Naive B cell (primary cell): Measurements from ENCODE around the gene CTNNA2. TPM values are rescaled to one million over a fixed set of nuclear protein-coding genes. Genes with fewer than 3 reads are reported as not detected.
"Not testable (repeated sequence)": the region's sequence is repeated elsewhere in the genome, so short reads cannot be mapped to it uniquely, and the experiment has no call there.

ENCODE experiments used
- ATAC-seq, 2 donors: fragments of 150-1000 bp; cut with Tn5 transposase; 2 replicates each; pipeline ENCODE4 v1.10.0; 2021; ENCODE audit warnings: low read depth in 2 of 2, mild to moderate bottlenecking in 2 of 2, moderate library complexity in 2 of 2
- DNase-seq: peaks from one replicate; pipeline ENCODE4 v3.0.0; 2022
- H3K27ac Mint-ChIP-seq, 6 donors: one replicate each; pipeline ENCODE4 v1.8.0; 2020 to 2022; ENCODE audit warnings: mild to moderate bottlenecking in 6 of 6, mixed read lengths in 6 of 6, moderate library complexity in 5 of 6, inconsistent platforms in 2 of 6
- H3K27me3 Mint-ChIP-seq, 3 donors: one replicate each; pipeline ENCODE4 v1.8.0; 2021 to 2022; ENCODE audit warnings: mixed read lengths in 3 of 3, mild to moderate bottlenecking in 1 of 3
- H3K36me3 Mint-ChIP-seq, 2 donors: one replicate each; pipeline ENCODE4 v1.8.0; 2020 to 2022; ENCODE audit warnings: mixed read lengths in 2 of 2, inconsistent platforms in 1 of 2, mild to moderate bottlenecking in 1 of 2
- H3K4me1 Mint-ChIP-seq, 3 donors: one replicate each; pipeline ENCODE4 v1.8.0; 2020 to 2022; ENCODE audit warnings: mixed read lengths in 3 of 3, inconsistent platforms in 1 of 3, mild to moderate bottlenecking in 1 of 3, moderate library complexity in 1 of 3
- H3K4me3 Mint-ChIP-seq, 8 donors: one replicate each; pipeline ENCODE4 v1.8.0; 2020 to 2022; ENCODE audit warnings: mild to moderate bottlenecking in 8 of 8, mixed read lengths in 8 of 8, moderate library complexity in 8 of 8, inconsistent platforms in 2 of 8
- H3K9me3 Mint-ChIP-seq, 7 donors: one replicate each; pipeline ENCODE4 v1.8.0; 2020 to 2022; ENCODE audit warnings: mixed read lengths in 7 of 7, mild to moderate bottlenecking in 5 of 7, inconsistent platforms in 2 of 7, moderate library complexity in 1 of 7
- polyA plus RNA-seq, 6 donors: library from polyadenylated mRNA; unstranded; fragments of 300-500 nt; fragmentation: Illumina TruSeq; gene quantifications; one replicate each; pipeline ENCODE4 v1.2.3, GENCODE V29; 2021; ENCODE audit warnings: low read depth in 6 of 6

CTNNA2 gene
- polyA plus RNA-seq, 6 donors from 2014 or later = not detected

GRCh38 chr2:80078290-80079036 is 565.6 kb downstream of the CTNNA2 start:
- Mint-ChIP-seq H3K27ac (no peak overlapping the region), H3K9me3 (peaks cover 0 to 2% (median 0%) of the 10 kb centered on the region in 7 donors), H3K36me3 (no peaks in the 10 kb centered on the region), H3K4me3 (no peak overlapping the region), H3K4me1 (no peaks in the 10 kb centered on the region), H3K27me3 (peaks cover 0 to 5% (median 0%) of the 10 kb centered on the region in 3 donors)
- no peak for DNase-seq
- no peak for ATAC-seq

- Mint-ChIP-seq H3K4me3 (no peak overlapping the region), H3K36me3 (no peaks in the 10 kb centered on the region), H3K27ac (no peak overlapping the region), H3K27me3 (peaks cover 0 to 5% (median 0%) of the 10 kb centered on the region in 3 donors), H3K4me1 (no peaks in the 10 kb centered on the region), H3K9me3 (peaks cover 0 to 2% (median 0%) of the 10 kb centered on the region in 7 donors)
- DNase-seq = no peak
- ATAC-seq = no peak
Measured at GRCh38 chr2:80080957-80081356, 568.1 kb downstream of the CTNNA2 start.

DNA sequence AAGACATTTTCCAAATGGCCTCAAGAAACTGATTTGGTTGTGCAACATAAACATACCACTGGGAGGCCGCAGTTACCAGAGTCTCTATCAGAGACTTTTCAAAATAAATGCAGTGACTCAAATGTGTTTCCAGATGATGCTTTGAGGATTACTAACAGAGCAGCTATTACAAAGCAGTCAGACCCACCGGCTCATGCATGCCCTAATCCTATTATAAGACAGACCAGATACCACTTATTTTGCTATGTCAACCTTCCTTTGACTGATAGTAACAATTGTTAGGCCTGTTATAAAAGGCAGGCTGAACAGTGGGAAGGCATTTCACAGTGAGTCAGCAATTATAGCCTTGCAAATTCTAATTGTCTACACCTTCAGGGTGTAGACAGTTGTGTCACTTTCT is 574.0 kb downstream of the CTNNA2 start:
- peaks cover 0 to 4% (median 0%) of the 10 kb centered on the region in 7 donors for H3K9me3 Mint-ChIP-seq
- no peaks in the 10 kb centered on the region for H3K36me3 Mint-ChIP-seq
- ATAC-seq (no peak), DNase-seq (no peak)
- H3K27ac Mint-ChIP-seq = no peak overlapping the region
- H3K4me3 Mint-ChIP-seq = no peak overlapping the region
- no peaks in the 10 kb centered on the region for H3K27me3 Mint-ChIP-seq
- no peaks in the 10 kb centered on the region for H3K4me1 Mint-ChIP-seq

DNA sequence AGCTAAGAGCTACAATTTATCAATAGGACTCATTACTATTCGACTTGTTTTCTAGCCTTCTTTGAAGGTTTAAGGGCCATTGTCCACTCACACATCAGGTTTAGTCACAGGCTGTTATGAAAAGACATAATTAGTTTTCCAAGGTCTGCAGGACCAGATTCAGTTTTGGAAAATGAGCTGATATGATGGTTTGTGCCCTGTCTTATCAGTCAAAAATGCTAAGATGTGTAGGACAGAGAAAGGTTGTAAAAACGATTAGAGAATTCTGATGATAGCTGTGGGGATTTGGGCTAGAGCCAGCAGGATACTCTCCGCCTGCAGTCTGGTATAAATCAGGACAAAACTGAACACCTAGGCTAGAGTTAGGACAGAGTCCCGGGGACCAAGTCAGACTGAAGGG is 578.4 kb downstream of the CTNNA2 start:
- peaks cover 0 to 7% (median 0%) of the 10 kb centered on the region in 7 donors for H3K9me3 Mint-ChIP-seq
- ATAC-seq = no peak
- no peaks in the 10 kb centered on the region for H3K36me3 Mint-ChIP-seq
- H3K27ac Mint-ChIP-seq = no peak overlapping the region
- no peak overlapping the region for H3K4me3 Mint-ChIP-seq
- DNase-seq = no peak
- no peaks in the 10 kb centered on the region for H3K27me3 Mint-ChIP-seq
- no peaks in the 10 kb centered on the region for H3K4me1 Mint-ChIP-seq

DNA sequence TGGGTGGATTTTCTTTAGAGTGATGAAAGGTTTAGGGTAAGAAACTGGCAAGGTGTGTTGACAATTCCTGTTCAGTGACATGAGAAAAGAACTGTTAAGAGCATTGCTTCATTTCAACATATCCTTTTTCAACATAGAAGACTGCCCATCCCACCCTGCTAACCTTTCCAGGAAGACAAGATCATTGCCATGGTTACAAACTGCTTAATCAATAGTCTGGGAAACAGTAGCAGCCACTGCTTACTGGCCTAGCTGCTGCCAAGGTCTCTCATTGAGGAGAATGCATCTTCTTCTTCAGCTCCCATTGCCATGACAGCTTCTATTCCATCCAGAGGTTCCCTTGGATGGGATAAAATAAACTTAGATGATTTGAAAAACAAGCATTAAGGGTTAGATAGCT is 579.6 kb downstream of the CTNNA2 start:
- Mint-ChIP-seq H3K27ac (no peak overlapping the region), H3K4me1 (no peaks in the 10 kb centered on the region), H3K4me3 (no peak overlapping the region), H3K27me3 (no peaks in the 10 kb centered on the region), H3K36me3 (no peaks in the 10 kb centered on the region), H3K9me3 (peaks cover 0 to 8% (median 0%) of the 10 kb centered on the region in 7 donors)
- ATAC-seq (no peak), DNase-seq (no peak)

GRCh38 chr2:80098503-80098902 is 585.7 kb downstream of the CTNNA2 start:
- not testable (repeated sequence) for H3K27me3 Mint-ChIP-seq, H3K9me3 Mint-ChIP-seq, H3K27ac Mint-ChIP-seq

GRCh38 chr2:80102026-80102425 is 589.2 kb downstream of the CTNNA2 start:
- Mint-ChIP-seq H3K4me1 (no peaks in the 10 kb centered on the region), H3K27ac (no peak overlapping the region), H3K9me3 (peaks cover 0 to 11% (median 4%) of the 10 kb centered on the region in 7 donors), H3K36me3 (no peaks in the 10 kb centered on the region), H3K4me3 (no peak overlapping the region), H3K27me3 (no peaks in the 10 kb centered on the region)
- DNase-seq = no peak
- no peak for ATAC-seq

More at GRCh38 chr2:80098503-80098902, 585.7 kb downstream of the CTNNA2 start:
- DNase-seq, H3K4me1 Mint-ChIP-seq, H3K4me3 Mint-ChIP-seq, ATAC-seq, H3K36me3 Mint-ChIP-seq: not testable (repeated sequence)

GRCh38 chr2:80105015-80105640 is 592.3 kb downstream of the CTNNA2 start:
- ATAC-seq (no peak), DNase-seq (no peak)
- Mint-ChIP-seq H3K36me3 (no peaks in the 10 kb centered on the region), H3K9me3 (peaks cover 2 to 18% (median 7%) of the 10 kb centered on the region in 7 donors), H3K4me1 (no peaks in the 10 kb centered on the region), H3K27ac (no peak overlapping the region), H3K27me3 (no peaks in the 10 kb centered on the region), H3K4me3 (no peak overlapping the region)

DNA sequence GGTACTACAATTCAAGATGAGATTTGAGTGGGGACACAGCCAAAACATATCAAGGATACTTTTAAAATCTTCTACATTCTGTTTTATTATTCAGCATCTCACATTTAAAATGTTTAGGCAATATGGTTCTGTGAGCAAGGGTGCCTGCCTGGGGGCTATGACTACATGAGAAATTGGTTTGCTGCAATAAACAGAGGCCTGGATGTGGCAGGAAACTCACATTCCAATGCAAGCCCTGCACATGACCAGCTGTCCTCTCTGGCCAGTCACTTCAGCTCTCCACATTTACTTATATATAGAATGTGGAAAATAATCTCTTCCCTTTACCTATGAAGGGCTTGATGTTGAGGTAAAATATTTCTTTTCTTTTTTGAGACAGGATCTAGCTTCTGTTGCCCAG is 598.3 kb downstream of the CTNNA2 start:
- no peak overlapping the region for H3K27ac Mint-ChIP-seq
- H3K9me3 Mint-ChIP-seq = peaks cover 3 to 18% (median 9%) of the 10 kb centered on the region in 7 donors
- DNase-seq (no peak), ATAC-seq (no peak)
- H3K36me3 Mint-ChIP-seq = no peaks in the 10 kb centered on the region
- H3K4me3 Mint-ChIP-seq = no peak overlapping the region
- H3K27me3 Mint-ChIP-seq = no peaks in the 10 kb centered on the region
- no peaks in the 10 kb centered on the region for H3K4me1 Mint-ChIP-seq

- H3K36me3 Mint-ChIP-seq = no peaks in the 10 kb centered on the region
- no peak overlapping the region for H3K4me3 Mint-ChIP-seq
- H3K27me3 Mint-ChIP-seq = no peaks in the 10 kb centered on the region
- no peak for ATAC-seq
- H3K27ac Mint-ChIP-seq = no peak overlapping the region
- H3K4me1 Mint-ChIP-seq = no peaks in the 10 kb centered on the region
- no peak for DNase-seq
- peaks cover 0 to 14% (median 7%) of the 10 kb centered on the region in 7 donors for H3K9me3 Mint-ChIP-seq
Measured at GRCh38 chr2:80112790-80113189, 599.9 kb downstream of the CTNNA2 start.

DNA sequence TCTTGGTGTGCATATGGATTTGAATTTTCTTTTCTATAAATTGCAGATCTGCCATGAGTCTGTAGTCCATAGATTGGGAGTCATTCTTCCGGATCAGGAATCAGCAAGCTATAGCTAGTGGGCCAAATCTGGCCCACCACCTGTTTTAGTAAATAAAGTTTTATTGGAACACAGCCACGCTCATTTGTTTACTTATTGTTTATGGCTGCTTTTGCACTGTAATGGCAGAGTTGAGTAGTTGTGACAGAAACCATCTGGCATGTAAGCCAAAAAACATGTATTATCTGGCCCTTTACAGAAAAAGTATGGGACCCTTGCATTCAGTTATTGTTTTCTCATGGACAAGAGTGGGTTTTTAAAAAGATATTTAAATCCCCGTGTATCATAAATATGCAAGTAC is 600.5 kb downstream of the CTNNA2 start:
- no peak for DNase-seq
- ATAC-seq = no peak
- H3K27ac Mint-ChIP-seq = no peak overlapping the region
- H3K27me3 Mint-ChIP-seq = no peaks in the 10 kb centered on the region
- no peaks in the 10 kb centered on the region for H3K4me1 Mint-ChIP-seq
- H3K36me3 Mint-ChIP-seq = no peaks in the 10 kb centered on the region
- H3K4me3 Mint-ChIP-seq = no peak overlapping the region
- peaks cover 0 to 12% (median 6%) of the 10 kb centered on the region in 7 donors for H3K9me3 Mint-ChIP-seq

- Mint-ChIP-seq H3K4me1 (no peaks in the 10 kb centered on the region), H3K9me3 (peaks cover 0 to 11% (median 5%) of the 10 kb centered on the region in 7 donors), H3K27ac (no peak overlapping the region), H3K36me3 (no peaks in the 10 kb centered on the region), H3K4me3 (no peak overlapping the region), H3K27me3 (no peaks in the 10 kb centered on the region)
- ATAC-seq (no peak), DNase-seq (no peak)
Measured at GRCh38 chr2:80114812-80115211, 602.0 kb downstream of the CTNNA2 start.

DNA sequence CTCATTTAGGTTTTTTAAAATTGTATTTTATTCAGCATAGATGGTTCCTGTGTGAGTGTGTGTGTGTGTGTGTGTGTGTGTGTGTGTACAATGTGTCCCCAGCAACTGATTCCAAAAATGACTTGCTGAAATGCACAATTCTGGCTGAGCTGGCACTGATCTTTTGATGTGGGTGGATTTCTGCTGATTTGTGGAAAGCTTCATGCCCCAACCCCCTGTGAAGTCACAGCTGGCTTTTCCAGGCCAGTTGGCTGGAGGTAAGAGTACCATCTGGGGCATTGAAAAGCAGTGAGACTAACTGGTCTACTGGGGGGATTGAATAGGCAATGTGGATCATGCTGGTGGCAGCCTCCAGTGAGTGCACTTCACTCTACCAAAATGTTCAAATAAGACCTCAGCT is 604.5 kb downstream of the CTNNA2 start:
- ATAC-seq (no peak), DNase-seq (no peak)
- Mint-ChIP-seq H3K36me3 (no peaks in the 10 kb centered on the region), H3K4me1 (no peaks in the 10 kb centered on the region), H3K27ac (no peak overlapping the region), H3K4me3 (no peak overlapping the region), H3K27me3 (no peaks in the 10 kb centered on the region), H3K9me3 (peaks cover 0 to 11% (median 0%) of the 10 kb centered on the region in 7 donors)

DNA sequence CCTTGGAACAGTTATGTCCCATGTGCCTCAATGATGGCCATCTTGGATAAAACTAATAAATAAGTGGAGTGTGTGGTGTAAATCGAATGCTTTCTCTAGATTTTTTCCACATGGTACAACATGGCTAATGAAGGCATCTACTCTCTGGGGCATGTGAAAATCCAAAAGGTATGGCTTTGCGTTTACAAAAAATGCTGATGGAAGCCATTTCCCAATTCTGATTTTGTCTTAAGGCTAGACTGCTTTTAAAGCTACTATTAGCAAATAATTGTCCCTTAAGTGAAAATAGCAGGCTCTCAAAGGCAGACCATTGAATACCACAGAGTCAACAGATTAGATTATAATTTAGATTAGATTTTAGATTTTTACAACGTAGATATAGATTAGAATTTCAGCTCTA is 608.0 kb downstream of the CTNNA2 start:
- Mint-ChIP-seq H3K27me3 (no peaks in the 10 kb centered on the region), H3K27ac (no peak overlapping the region), H3K36me3 (no peaks in the 10 kb centered on the region), H3K4me3 (no peak overlapping the region), H3K4me1 (no peaks in the 10 kb centered on the region), H3K9me3 (peaks cover 0 to 16% (median 0%) of the 10 kb centered on the region in 7 donors)
- ATAC-seq (no peak), DNase-seq (no peak)
